GM12892 (cell line): Measurements from ENCODE around the gene TEKTIP1.

ENCODE experiments used
- POLR2A ChIP-seq: IDR thresholded peaks from 2 replicates; pipeline ENCODE4 v1.6.1; 2011; ENCODE audit warnings: low read depth, low read length, control low read depth
- POLR2AphosphoS5 ChIP-seq: IDR thresholded peaks from 2 replicates; pipeline ENCODE4 v1.6.1; 2011; ENCODE audit warnings: low read depth, low read length, control low read depth

- no peak for TF ChIP-seq POLR2AphosphoS5
- no peak for TF ChIP-seq POLR2A
Observed at GRCh38 chr19:3492131-3492839, 46.7 kb upstream of the TEKTIP1 start.
